Measurements from ENCODE around the gene ASPSCR1.

ASPSCR1 gene

GRCh38 chr17:81977211-81977808, at the start of gene ASPSCR1:
ASPSCR1 (plus strand) TSS chr17:81977629; CDS start chr17:81977647, 18 bp downstream.
- peak; percentile 98 for DNase-seq (ENCODE audit: low spot score)

- DNase-seq (ENCODE audit: low spot score): peak; percentile 99
Observed at GRCh38 chr17:81927653-81928543, 49.5 kb upstream of the ASPSCR1 start, which contains the start of gene MAFG. MAFG (minus strand) TSS chr17:81927735; CDS start chr17:81923185, 4,550 bp downstream.

GRCh38 chr17:81928544-81929252, 48.7 kb upstream of the ASPSCR1 start:
- no peak for DNase-seq (ENCODE audit: low spot score)

GRCh38 chr17:81929253-81930141, 47.9 kb upstream of the ASPSCR1 start:
- DNase-seq (ENCODE audit: low spot score): no peak

- DNase-seq (ENCODE audit: low spot score): no peak
Observed at GRCh38 chr17:81930142-81931125, 47.0 kb upstream of the ASPSCR1 start.

GRCh38 chr17:81931189-81931556, 46.3 kb upstream of the ASPSCR1 start:
- DNase-seq (ENCODE audit: low spot score): no peak

GRCh38 chr17:81931557-81932332, 45.7 kb upstream of the ASPSCR1 start:
- no peak for DNase-seq (ENCODE audit: low spot score)

GRCh38 chr17:81932333-81932983, 45.0 kb upstream of the ASPSCR1 start:
- no peak for DNase-seq (ENCODE audit: low spot score)

GRCh38 chr17:81933178-81933699, 44.2 kb upstream of the ASPSCR1 start:
- DNase-seq (ENCODE audit: low spot score): no peak

GRCh38 chr17:81934098-81934757, 43.2 kb upstream of the ASPSCR1 start:
- DNase-seq (ENCODE audit: low spot score): no peak

- no peak for DNase-seq (ENCODE audit: low spot score)
Observed at GRCh38 chr17:81934850-81935708, 42.4 kb upstream of the ASPSCR1 start.

- DNase-seq (ENCODE audit: low spot score): no peak
Observed at GRCh38 chr17:81935709-81936084, 41.7 kb upstream of the ASPSCR1 start.

GRCh38 chr17:81939218-81939617, 38.2 kb upstream of the ASPSCR1 start:
- DNase-seq (ENCODE audit: low spot score): no peak

GRCh38 chr17:81939881-81940385, 37.5 kb upstream of the ASPSCR1 start:
- no peak for DNase-seq (ENCODE audit: low spot score)

GRCh38 chr17:81940538-81941483, 36.6 kb upstream of the ASPSCR1 start:
- DNase-seq (ENCODE audit: low spot score): no peak

Data from AG08396 (cell line).